Liver (tissue), 9 donors: ENCODE measurements around the gene SNCAIP. TPM values are rescaled to one million over a fixed set of nuclear protein-coding genes. Genes with fewer than 3 reads are reported as not detected.

Experiments
- DNase-seq: peaks from one replicate; pipeline ENCODE4 v3.0.0-alpha.2; 2017; ENCODE audit warnings: low spot score
- H3K27ac ChIP-seq, 2 donors: one replicate each; pipeline ENCODE4 v1.7.0; 2013; ENCODE audit warnings: inconsistent platforms in 2 of 2, low read length in 2 of 2, control low read depth in 1 of 2, low read depth in 1 of 2, mild to moderate bottlenecking in 1 of 2
- H3K27me3 ChIP-seq, 4 donors: one replicate each; pipeline versions ENCODE4 v1.6.1 to v1.7.0; 2013; ENCODE audit warnings: low read length in 3 of 4, inconsistent platforms in 1 of 4, mild to moderate bottlenecking in 1 of 4, moderate library complexity in 1 of 4; ENCODE audit not compliant: control insufficient read depth in 4 of 4, insufficient read depth in 4 of 4
- H3K36me3 ChIP-seq, 4 donors: one replicate each; pipeline versions ENCODE4 v1.6.1 to v1.7.0; 2013; ENCODE audit warnings: low read length in 3 of 4, mild to moderate bottlenecking in 3 of 4, low read depth in 1 of 4, moderate library complexity in 1 of 4; ENCODE audit not compliant: control insufficient read depth in 4 of 4, insufficient read depth in 3 of 4
- H3K4me1 ChIP-seq, 4 donors: one replicate each; pipeline versions ENCODE4 v1.6.1 to v1.7.0; 2013; ENCODE audit warnings: low read length in 3 of 4, mild to moderate bottlenecking in 3 of 4, moderate library complexity in 1 of 4; ENCODE audit not compliant: control insufficient read depth in 4 of 4, insufficient read depth in 4 of 4
- H3K4me3 ChIP-seq, 3 donors: one replicate each; pipeline versions ENCODE4 v1.6.1 to v1.7.0; 2013; ENCODE audit warnings: low read length in 3 of 3, control low read depth in 1 of 3, low read depth in 1 of 3, mild to moderate bottlenecking in 1 of 3
- H3K9ac ChIP-seq, 2 donors: one replicate each; pipeline ENCODE4 v1.7.0; 2013; ENCODE audit warnings: low read length in 2 of 2, mild to moderate bottlenecking in 2 of 2, moderate library complexity in 2 of 2, control low read depth in 1 of 2, low read depth in 1 of 2
- H3K9me3 ChIP-seq, 4 donors: one replicate each; pipeline versions ENCODE4 v1.6.1 to v1.7.0; 2013; ENCODE audit warnings: low read length in 3 of 4; ENCODE audit not compliant: control insufficient read depth in 4 of 4
- ATF3 ChIP-seq: IDR thresholded peaks from 2 replicates; pipeline ENCODE4 v1.6.1; 2016; ENCODE audit warnings: antibody characterized with exemption
- CTCF ChIP-seq: fragments of 150-350 bp; IDR thresholded peaks from 2 replicates; pipeline ENCODE4 v1.5.1; 2017; ENCODE audit warnings: improper control_type of control experiment, low read depth, low read length; ENCODE audit not compliant: missing input control
- EGR1 ChIP-seq, 2 donors: IDR thresholded peaks; 2 replicates each; pipeline ENCODE4 v1.6.1; 2016 to 2018; ENCODE audit warnings: antibody characterized with exemption in 2 of 2, low read depth in 2 of 2
- FOXA1 ChIP-seq: IDR thresholded peaks from 2 replicates; pipeline ENCODE4 v1.6.1; 2016; ENCODE audit warnings: antibody characterized with exemption
- FOXA2 ChIP-seq: IDR thresholded peaks from 2 replicates; pipeline ENCODE4 v1.6.1; 2016; ENCODE audit warnings: antibody characterized with exemption
- GABPA ChIP-seq, 2 donors: IDR thresholded peaks in 1 of 2; conservative IDR thresholded peaks in 1 of 2; 2 replicates each; pipeline ENCODE4 v1.6.1; 2016; ENCODE audit warnings: antibody characterized with exemption in 2 of 2, mild to moderate bottlenecking in 1 of 2, moderate library complexity in 1 of 2
- HNF4A ChIP-seq, 2 donors: conservative IDR thresholded peaks; 2 replicates each; pipeline ENCODE4 v1.6.1; 2016; ENCODE audit warnings: antibody characterized with exemption in 2 of 2, mild to moderate bottlenecking in 2 of 2
- HNF4G ChIP-seq: IDR thresholded peaks from 2 replicates; pipeline ENCODE4 v1.6.1; 2016; ENCODE audit warnings: antibody characterized with exemption
- JUND ChIP-seq, 2 donors: IDR thresholded peaks; 2 replicates each; pipeline ENCODE4 v1.6.1; 2016; ENCODE audit warnings: antibody characterized with exemption in 2 of 2
- MAX ChIP-seq: IDR thresholded peaks from 2 replicates; pipeline ENCODE4 v1.6.1; 2016; ENCODE audit warnings: antibody characterized with exemption
- NR2F2 ChIP-seq: IDR thresholded peaks from 2 replicates; pipeline ENCODE4 v1.6.1; 2016; ENCODE audit warnings: antibody characterized with exemption
- REST ChIP-seq: IDR thresholded peaks from 2 replicates; pipeline ENCODE4 v1.6.1; 2016; ENCODE audit warnings: antibody characterized with exemption, mild to moderate bottlenecking
- RXRA ChIP-seq, 2 donors: IDR thresholded peaks; 2 replicates each; pipeline ENCODE4 v1.6.1; 2017 to 2018; ENCODE audit warnings: antibody characterized with exemption in 2 of 2, mild to moderate bottlenecking in 1 of 2
- SP1 ChIP-seq: IDR thresholded peaks from 2 replicates; pipeline ENCODE4 v1.6.1; 2018; ENCODE audit warnings: antibody characterized with exemption, mild to moderate bottlenecking
- TAF1 ChIP-seq: conservative IDR thresholded peaks from 2 replicates; pipeline ENCODE4 v1.6.1; 2016; ENCODE audit warnings: antibody characterized with exemption, mild to moderate bottlenecking
- YY1 ChIP-seq: IDR thresholded peaks from 2 replicates; pipeline ENCODE4 v1.6.1; 2016; ENCODE audit warnings: antibody characterized with exemption, mild to moderate bottlenecking
- ZBTB33 ChIP-seq: IDR thresholded peaks from 2 replicates; pipeline ENCODE4 v1.6.1; 2016; ENCODE audit warnings: antibody characterized with exemption
- WGBS: extraction: QIAGEN DNeasy Blood & Tissue Kit; methylation state at CpG from one replicate; pipeline ENCODE4 v1.1.7; 2013; 5-methylcytosine and 5-hydroxymethylcytosine counted together
- polyA plus RNA-seq, 2 donors: library from polyadenylated mRNA; stranded (reverse) in 1 of 2; unstranded in 1 of 2; fragments of 200-250 nt in 1 of 2; fragments of >200 nt in 1 of 2; fragmentation: Nextera tagmentation in 1 of 2; extraction: Ambion mirVana in 1 of 2; gene quantifications; one replicate each; pipeline versions ENCODE4 v1.2.1 to v1.2.3, GENCODE V29; 2013 to 2015
- total RNA-seq, 2 donors: library from RNA; depleted of rRNA; stranded (reverse); fragments of >200 nt; gene quantifications; one replicate each; pipeline ENCODE4 v1.2.3, GENCODE V29; 2014
- donor health status: healthy.
- donor health status: healthy.
- donor health status: healthy.
- donor health status: healthy.
- donor health status: healthy.

SNCAIP gene
- total and polyA plus RNA-seq, 4 donors: 0.17 to 2.1 (median 0.74) TPM

- Histone ChIP-seq H3K4me1 (no peaks in the 10 kb centered on the region), H3K36me3 (no peaks in the 10 kb centered on the region), H3K9me3 (no peaks in the 10 kb centered on the region), H3K27me3 (peaks cover 0 to 3% (median 0%) of the 10 kb centered on the region in 4 donors), H3K27ac (no peak overlapping the region), H3K4me3 (no peak overlapping the region), H3K9ac (no peak overlapping the region)
- TF ChIP-seq ATF3: no peak
- TF ChIP-seq EGR1 (IDR thresholded peaks at IDR 0.05; ENCODE audit: low read depth in 2 of 2): no peak
- TF ChIP-seq ZBTB33: no peak
- no peak for TF ChIP-seq HNF4A (conservative IDR thresholded peaks at IDR 0.05)
- no peak for TF ChIP-seq TAF1
- no peak for TF ChIP-seq GABPA (IDR thresholded peaks at IDR 0.05 in 1 of 2, conservative IDR thresholded peaks at IDR 0.05 in 1 of 2)
- no peak for TF ChIP-seq YY1
- no peak for TF ChIP-seq FOXA1
- no peak for TF ChIP-seq MAX
- TF ChIP-seq RXRA (IDR thresholded peaks at IDR 0.05): no peak
- no peak for TF ChIP-seq FOXA2
- TF ChIP-seq JUND (IDR thresholded peaks at IDR 0.05): no peak
- no peak for TF ChIP-seq SP1
- TF ChIP-seq NR2F2: no peak
- TF ChIP-seq REST: no peak
- TF ChIP-seq HNF4G: no peak
- no peak for DNase-seq
- WGBS: 58% methylated on average over 7 of the region's 7 CpGs
Observed at GRCh38 chr5:122322801-122323548, 10.9 kb downstream of the SNCAIP start.

GRCh38 chr5:122323738-122324137 is 11.7 kb downstream of the SNCAIP start:
- Histone ChIP-seq H3K9ac (no peak overlapping the region), H3K27ac (no peak overlapping the region), H3K9me3 (no peaks in the 10 kb centered on the region), H3K36me3 (no peaks in the 10 kb centered on the region), H3K4me1 (no peaks in the 10 kb centered on the region), H3K27me3 (peaks cover 0 to 3% (median 0%) of the 10 kb centered on the region in 4 donors), H3K4me3 (no peak overlapping the region)
- TF ChIP-seq HNF4A (conservative IDR thresholded peaks at IDR 0.05) (no peak), FOXA2 (no peak), CTCF (no peak), GABPA (IDR thresholded peaks at IDR 0.05 in 1 of 2, conservative IDR thresholded peaks at IDR 0.05 in 1 of 2) (no peak), EGR1 (IDR thresholded peaks at IDR 0.05; ENCODE audit: low read depth in 2 of 2) (no peak), ATF3 (no peak), JUND (IDR thresholded peaks at IDR 0.05) (no peak), ZBTB33 (no peak), TAF1 (no peak), MAX (no peak)
- DNase-seq: no peak
- WGBS: 84% methylated on average over 4 of the region's 4 CpGs
